DOHH2 (cell line): ENCODE measurements around the gene KCNG2.

Source experiments
- H3F3A ChIP-seq: fragments of 200-600 bp; sonication (generic), shearing (Covaris generic); 2 replicates; pipeline ENCODE4 v1.6.0; 2016; ENCODE audit warnings: antibody characterized with exemption, mild to moderate bottlenecking; ENCODE audit not compliant: control insufficient read depth, insufficient read depth
- H3K27ac ChIP-seq: fragments of 200-600 bp; sonication (generic); 2 replicates; pipeline ENCODE4 v1.5.1; 2014; ENCODE audit warnings: low read depth, mild to moderate bottlenecking, low read length, moderate library complexity
- H3K27me3 ChIP-seq: fragments of 200-600 bp; sonication (generic); 2 replicates; pipeline ENCODE4 v1.6.1; 2014; ENCODE audit warnings: mild to moderate bottlenecking, low read length, mixed read lengths; ENCODE audit not compliant: control insufficient read depth
- H3K36me3 ChIP-seq: fragments of 200-600 bp; sonication (generic); 2 replicates; pipeline ENCODE4 v1.6.1; 2014; ENCODE audit warnings: mild to moderate bottlenecking, low read length, moderate library complexity, mixed read lengths; ENCODE audit not compliant: control insufficient read depth
- H3K4me1 ChIP-seq: fragments of 200-600 bp; sonication (generic); 2 replicates; pipeline ENCODE4 v1.6.1; 2014; ENCODE audit warnings: mild to moderate bottlenecking, low read length, mixed read lengths; ENCODE audit not compliant: control insufficient read depth
- H3K4me2 ChIP-seq: fragments of 200-600 bp; sonication (generic); 2 replicates; pipeline ENCODE4 v1.6.0; 2014; ENCODE audit warnings: mild to moderate bottlenecking, low read length, moderate library complexity
- H3K4me3 ChIP-seq: fragments of 200-600 bp; sonication (generic); 2 replicates; pipeline ENCODE4 v1.5.1; 2014; ENCODE audit warnings: mild to moderate bottlenecking, low read length, mixed read lengths
- H3K79me2 ChIP-seq: fragments of 200-600 bp; sonication (generic); 2 replicates; pipeline ENCODE4 v1.6.1; 2014; ENCODE audit warnings: mild to moderate bottlenecking, low read length, mixed read lengths; ENCODE audit not compliant: control insufficient read depth
- H3K9me2 ChIP-seq: fragments of 200-600 bp; sonication (generic); replicated peaks from 2 replicates; pipeline ENCODE4 v1.6.1; 2014; ENCODE audit warnings: mild to moderate bottlenecking, low read length, mixed read lengths; ENCODE audit not compliant: control insufficient read depth
- H3K9me3 ChIP-seq: fragments of 200-600 bp; sonication (generic); 2 replicates; pipeline ENCODE4 v1.6.1; 2014; ENCODE audit warnings: antibody characterized with exemption, low read length, mixed read lengths; ENCODE audit not compliant: control insufficient read depth, insufficient read depth
- H4K20me1 ChIP-seq: fragments of 200-600 bp; sonication (generic); 2 replicates; pipeline ENCODE4 v1.6.0; 2014; ENCODE audit warnings: low read depth, mild to moderate bottlenecking, antibody characterized with exemption, low read length, moderate library complexity; ENCODE audit not compliant: control insufficient read depth, insufficient read depth
- EZH2phosphoT487 ChIP-seq: fragments of 200-600 bp; sonication (generic); IDR thresholded peaks from 2 replicates; pipeline ENCODE4 v1.6.1; 2017; ENCODE audit warnings: borderline replicate concordance, mild to moderate bottlenecking, antibody characterized with exemption, low read length, moderate library complexity, mixed read lengths
- TF ChIP-seq, protein P1 (sequence below): fragments of 200-600 bp; sonication (generic); IDR thresholded peaks from one replicate; pipeline ENCODE4 v1.5.1; 2014; ENCODE audit warnings: antibody characterized with exemption, mild to moderate bottlenecking, low read depth, low read length; ENCODE audit not compliant: poor library complexity, severe bottlenecking

The KCNG2 gene

GRCh38 chr18:79852561-79853302, 55.0 kb downstream of the KCNG2 start:
- H3K27me3 ChIP-seq, result no peaks in the 10 kb centered on the region
- no peaks in the 10 kb centered on the region for H4K20me1 ChIP-seq
- H3K27ac ChIP-seq, result no peak overlapping the region
- H3K4me3 ChIP-seq, result no peak overlapping the region
- H3K36me3 ChIP-seq, result no peaks in the 10 kb centered on the region
- H3K9me2 ChIP-seq, result no peaks in the 10 kb centered on the region
- H3K4me2 ChIP-seq, result no peak overlapping the region
- no peak for TF ChIP-seq EZH2phosphoT487
- TF ChIP-seq, protein P1, sequence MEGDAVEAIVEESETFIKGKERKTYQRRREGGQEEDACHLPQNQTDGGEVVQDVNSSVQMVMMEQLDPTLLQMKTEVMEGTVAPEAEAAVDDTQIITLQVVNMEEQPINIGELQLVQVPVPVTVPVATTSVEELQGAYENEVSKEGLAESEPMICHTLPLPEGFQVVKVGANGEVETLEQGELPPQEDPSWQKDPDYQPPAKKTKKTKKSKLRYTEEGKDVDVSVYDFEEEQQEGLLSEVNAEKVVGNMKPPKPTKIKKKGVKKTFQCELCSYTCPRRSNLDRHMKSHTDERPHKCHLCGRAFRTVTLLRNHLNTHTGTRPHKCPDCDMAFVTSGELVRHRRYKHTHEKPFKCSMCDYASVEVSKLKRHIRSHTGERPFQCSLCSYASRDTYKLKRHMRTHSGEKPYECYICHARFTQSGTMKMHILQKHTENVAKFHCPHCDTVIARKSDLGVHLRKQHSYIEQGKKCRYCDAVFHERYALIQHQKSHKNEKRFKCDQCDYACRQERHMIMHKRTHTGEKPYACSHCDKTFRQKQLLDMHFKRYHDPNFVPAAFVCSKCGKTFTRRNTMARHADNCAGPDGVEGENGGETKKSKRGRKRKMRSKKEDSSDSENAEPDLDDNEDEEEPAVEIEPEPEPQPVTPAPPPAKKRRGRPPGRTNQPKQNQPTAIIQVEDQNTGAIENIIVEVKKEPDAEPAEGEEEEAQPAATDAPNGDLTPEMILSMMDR, result no peak
- no peaks in the 10 kb centered on the region for H3K9me3 ChIP-seq
- H3F3A ChIP-seq, result peaks cover 5% of the 10 kb centered on the region
- peaks cover 20% of the 10 kb centered on the region for H3K4me1 ChIP-seq
- no peaks in the 10 kb centered on the region for H3K79me2 ChIP-seq

- Histone ChIP-seq H3K4me3 (no peak overlapping the region), H3K27ac (no peak overlapping the region), H3K4me2 (no peak overlapping the region), H3K4me1 (peaks cover 20% of the 10 kb centered on the region), H3K9me3 (no peaks in the 10 kb centered on the region), H3K27me3 (no peaks in the 10 kb centered on the region), H4K20me1 (no peaks in the 10 kb centered on the region), H3K79me2 (no peaks in the 10 kb centered on the region), H3K36me3 (no peaks in the 10 kb centered on the region), H3F3A (peaks cover 5% of the 10 kb centered on the region), H3K9me2 (no peaks in the 10 kb centered on the region)
- TF ChIP-seq EZH2phosphoT487, result no peak
- TF ChIP-seq, protein P1, result no peak
These were observed 55.7 kb downstream of the KCNG2 start for GRCh38 chr18:79853303-79853992.

DNA sequence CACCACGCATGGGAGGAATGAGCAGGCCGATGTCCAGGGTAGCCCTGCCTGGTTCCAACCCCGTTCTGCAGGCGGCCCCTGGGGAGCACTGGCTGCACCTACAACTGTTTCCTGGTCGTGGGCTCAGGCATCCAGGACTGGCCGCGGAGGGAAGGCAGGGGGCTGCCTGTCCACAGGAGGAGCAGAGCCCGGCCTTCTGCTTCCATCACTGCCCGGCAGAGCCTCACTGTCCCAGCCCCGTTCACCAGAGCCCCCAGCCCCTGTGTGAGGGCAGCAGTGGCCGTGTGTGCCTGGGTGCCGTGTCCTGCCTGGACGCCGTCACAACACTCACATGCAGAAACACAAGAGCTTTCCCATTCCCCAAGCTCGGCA, 56.2 kb downstream of the KCNG2 start:
- peaks cover 5% of the 10 kb centered on the region for H3F3A ChIP-seq
- H3K4me2 ChIP-seq, result no peak overlapping the region
- H3K9me2 ChIP-seq, result no peaks in the 10 kb centered on the region

More for the DNA sequence above, 56.2 kb downstream of the KCNG2 start:
- Histone ChIP-seq H3K4me1 (peaks cover 20% of the 10 kb centered on the region), H3K27me3 (no peaks in the 10 kb centered on the region), H3K79me2 (no peaks in the 10 kb centered on the region), H4K20me1 (no peaks in the 10 kb centered on the region), H3K36me3 (no peaks in the 10 kb centered on the region), H3K9me3 (no peaks in the 10 kb centered on the region), H3K4me3 (no peak overlapping the region), H3K27ac (no peak overlapping the region)
- no peak for TF ChIP-seq EZH2phosphoT487
- TF ChIP-seq, protein P1, result no peak
